Lower leg skin (tissue), 4 donors: ENCODE results near the gene LGALS9. TPM values are rescaled to one million over a fixed set of nuclear protein-coding genes. Genes with fewer than 3 reads are reported as not detected.

Experiments used
- DNase-seq, 2 donors: peaks; one replicate each; pipeline ENCODE4 v3.0.0-alpha.2; 2019; ENCODE audit warnings: low spot score in 2 of 2
- H3K4me3 ChIP-seq: fragments of 200-600 bp; sonication (generic); 2 replicates; pipeline ENCODE4 v1.5.1; 2017; ENCODE audit warnings: mild to moderate bottlenecking, low read depth; ENCODE audit not compliant: poor library complexity, severe bottlenecking
- CTCF ChIP-seq, 3 donors: fragments of 450-650 bp; IDR thresholded peaks; one replicate each; pipeline ENCODE4 v1.5.1; 2016; ENCODE audit warnings: antibody characterized with exemption in 3 of 3, mild to moderate bottlenecking in 3 of 3, moderate library complexity in 2 of 3
- POLR2A ChIP-seq, 2 donors: fragments of 450-650 bp; IDR thresholded peaks; one replicate each; pipeline ENCODE4 v1.6.1; 2016 to 2017; ENCODE audit warnings: antibody characterized with exemption in 2 of 2, mild to moderate bottlenecking in 1 of 2, moderate library complexity in 1 of 2
- WGBS, 2 donors: methylation state at CpG; one replicate each; pipeline ENCODE4 v1.1.5; 2018; 5-methylcytosine and 5-hydroxymethylcytosine counted together
- intact Hi-C: fragments of 100-400 bp; cut with DNase I; formaldehyde crosslinking; loops from one replicate; pipeline ENCODE4 v1.15.0; 2023; ENCODE audit warnings: low total_unique reads
- total RNA-seq, 4 donors: library from RNA; depleted of rRNA; stranded (reverse); fragments of >200 nt; gene quantifications; one replicate each; pipeline ENCODE4 v1.1.0, GENCODE V29; 2016

The LGALS9 gene
- total RNA-seq, 4 donors from 2014 or later, result 3.4 to 15.5 (median 9.5) TPM

DNA sequence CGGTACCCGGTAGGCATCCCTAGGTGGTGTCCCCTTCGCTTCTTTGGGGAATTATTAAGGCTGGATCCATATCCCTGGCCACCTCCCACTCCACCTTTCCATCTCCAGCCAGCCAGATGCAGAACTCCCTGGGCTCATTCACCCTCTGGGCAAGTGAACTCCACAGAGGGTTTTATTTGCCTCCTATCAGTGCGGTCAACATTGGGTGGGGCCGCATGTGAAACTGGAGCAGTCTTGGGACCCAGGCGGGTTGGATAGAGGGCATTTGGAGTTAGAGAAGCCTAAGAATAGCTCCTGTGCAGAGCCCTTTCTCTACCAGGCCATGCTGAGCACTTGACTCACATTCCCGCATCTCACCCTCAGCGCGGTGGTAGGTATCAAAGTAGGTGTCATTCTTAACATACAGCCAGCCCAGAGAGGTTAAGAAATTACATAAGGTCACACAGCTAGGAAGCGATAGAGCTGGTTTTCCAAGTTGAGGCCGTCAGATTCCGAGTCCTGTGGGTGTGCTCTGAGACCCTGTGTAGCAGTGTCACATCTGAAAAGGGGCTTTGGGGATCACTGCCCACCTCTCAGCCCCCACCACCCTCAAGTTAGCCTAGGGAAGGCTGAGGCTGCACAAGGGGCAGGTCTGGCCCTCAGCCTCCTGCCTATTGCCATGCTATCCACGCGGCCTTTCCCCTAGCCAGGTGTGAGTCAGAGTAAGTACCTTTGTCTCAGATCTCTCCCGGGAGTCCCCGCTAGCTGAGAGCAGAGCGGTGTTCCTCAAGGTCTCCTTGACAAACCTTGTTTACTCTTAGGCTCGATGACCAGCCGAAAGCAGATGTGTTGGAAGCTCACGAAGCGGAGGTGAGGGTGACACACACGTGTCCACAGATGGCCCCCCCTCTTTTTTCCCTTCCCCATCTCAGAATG lies 26.9 kb upstream of the LGALS9 start:
- intact Hi-C loops, result loop anchor here (5.0 kb wide), 2 partner anchors 48 to 252 kb away; no protein-coding TSS in a partner anchor
- whole genome bisulfite sequencing, 2 donors, result 92 to 94% methylated on average over 22 of the region's 22 CpGs
- no peak overlapping the region for H3K4me3 ChIP-seq
- TF ChIP-seq POLR2A (IDR thresholded peaks at IDR 0.05), result no peak
- no peak for DNase-seq

DNA sequence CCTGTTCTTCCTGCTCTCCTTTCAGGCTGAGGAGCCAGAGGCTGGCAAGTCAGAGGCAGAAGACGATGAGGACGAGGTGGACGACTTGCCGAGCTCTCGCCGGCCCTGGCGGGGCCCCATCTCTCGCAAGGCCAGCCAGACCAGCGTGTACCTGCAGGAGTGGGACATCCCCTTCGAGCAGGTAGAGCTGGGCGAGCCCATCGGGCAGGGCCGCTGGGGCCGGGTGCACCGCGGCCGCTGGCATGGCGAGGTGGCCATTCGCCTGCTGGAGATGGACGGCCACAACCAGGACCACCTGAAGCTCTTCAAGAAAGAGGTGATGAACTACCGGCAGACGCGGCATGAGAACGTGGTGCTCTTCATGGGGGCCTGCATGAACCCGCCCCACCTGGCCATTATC lies 25.6 kb upstream of the LGALS9 start:
- no peak overlapping the region for H3K4me3 ChIP-seq
- WGBS, 2 donors, result 91 to 96% methylated on average over 20 to 25 of the region's 25 CpGs
- no peak for DNase-seq
- TF ChIP-seq POLR2A (IDR thresholded peaks at IDR 0.05) (no peak), CTCF (IDR thresholded peaks at IDR 0.05) (no peak)
- intact Hi-C loops, result no loop called here

- intact Hi-C loops, result no loop called here
- 78% methylated on average over 16 of the region's 16 CpGs for WGBS, 2 donors
These were observed 23.4 kb upstream of the LGALS9 start for GRCh38 chr17:27607521-27608091.

GRCh38 chr17:27608328-27609230 lies 22.4 kb upstream of the LGALS9 start:
- TF ChIP-seq CTCF (IDR thresholded peaks at IDR 0.05), result no peak
- no peak for TF ChIP-seq POLR2A (IDR thresholded peaks at IDR 0.05)
- 94 to 97% methylated on average over 11 of the region's 11 CpGs for WGBS, 2 donors
- DNase-seq, result no peak
- intact Hi-C loops, result no loop called here
- no peak overlapping the region for H3K4me3 ChIP-seq

More at GRCh38 chr17:27607521-27608091, 23.4 kb upstream of the LGALS9 start:
- TF ChIP-seq POLR2A (IDR thresholded peaks at IDR 0.05) (no peak), CTCF (IDR thresholded peaks at IDR 0.05) (no peak)
- H3K4me3 ChIP-seq, result no peak overlapping the region
- no peak for DNase-seq

- intact Hi-C loops, result no loop called here
- no peak for DNase-seq
- H3K4me3 ChIP-seq, result no peak overlapping the region
- WGBS, 2 donors, result 80 to 87% methylated on average over 11 of the region's 11 CpGs
- no peak for TF ChIP-seq CTCF (IDR thresholded peaks at IDR 0.05)
- TF ChIP-seq POLR2A (IDR thresholded peaks at IDR 0.05), result no peak
These were observed 21.2 kb upstream of the LGALS9 start for GRCh38 chr17:27609611-27610303.
